GM12801 (cell line): Measurements from ENCODE around the gene MRAP2.

Source experiments
- TF ChIP-seq, protein P1 (sequence below): IDR thresholded peaks from one replicate; pipeline ENCODE4 v1.5.1; 2011; ENCODE audit warnings: control low read depth; ENCODE audit not compliant: insufficient read length; ENCODE audit errors: extremely low read depth

MRAP2 gene

DNA sequence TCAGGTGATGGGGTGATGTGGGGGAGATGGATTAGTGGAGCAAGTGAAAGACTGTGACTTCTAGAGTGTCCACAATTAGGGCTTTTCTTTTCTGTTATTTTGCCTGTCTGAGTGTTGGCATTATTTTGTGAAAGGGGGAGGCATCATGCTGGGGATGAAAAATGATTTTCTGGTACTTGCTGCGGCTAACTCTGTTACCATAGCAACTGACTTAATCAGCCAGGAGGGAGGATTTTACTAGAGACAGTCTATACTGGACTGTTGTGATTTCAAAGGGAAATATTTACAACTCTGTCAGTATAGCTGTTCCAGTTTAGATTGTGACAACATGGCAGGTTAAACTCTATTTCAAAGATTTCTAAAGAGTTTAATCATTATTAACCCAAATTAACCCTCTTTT is 30.4 kb upstream of the MRAP2 start:
- TF ChIP-seq, protein P1, sequence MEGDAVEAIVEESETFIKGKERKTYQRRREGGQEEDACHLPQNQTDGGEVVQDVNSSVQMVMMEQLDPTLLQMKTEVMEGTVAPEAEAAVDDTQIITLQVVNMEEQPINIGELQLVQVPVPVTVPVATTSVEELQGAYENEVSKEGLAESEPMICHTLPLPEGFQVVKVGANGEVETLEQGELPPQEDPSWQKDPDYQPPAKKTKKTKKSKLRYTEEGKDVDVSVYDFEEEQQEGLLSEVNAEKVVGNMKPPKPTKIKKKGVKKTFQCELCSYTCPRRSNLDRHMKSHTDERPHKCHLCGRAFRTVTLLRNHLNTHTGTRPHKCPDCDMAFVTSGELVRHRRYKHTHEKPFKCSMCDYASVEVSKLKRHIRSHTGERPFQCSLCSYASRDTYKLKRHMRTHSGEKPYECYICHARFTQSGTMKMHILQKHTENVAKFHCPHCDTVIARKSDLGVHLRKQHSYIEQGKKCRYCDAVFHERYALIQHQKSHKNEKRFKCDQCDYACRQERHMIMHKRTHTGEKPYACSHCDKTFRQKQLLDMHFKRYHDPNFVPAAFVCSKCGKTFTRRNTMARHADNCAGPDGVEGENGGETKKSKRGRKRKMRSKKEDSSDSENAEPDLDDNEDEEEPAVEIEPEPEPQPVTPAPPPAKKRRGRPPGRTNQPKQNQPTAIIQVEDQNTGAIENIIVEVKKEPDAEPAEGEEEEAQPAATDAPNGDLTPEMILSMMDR: no peak

DNA sequence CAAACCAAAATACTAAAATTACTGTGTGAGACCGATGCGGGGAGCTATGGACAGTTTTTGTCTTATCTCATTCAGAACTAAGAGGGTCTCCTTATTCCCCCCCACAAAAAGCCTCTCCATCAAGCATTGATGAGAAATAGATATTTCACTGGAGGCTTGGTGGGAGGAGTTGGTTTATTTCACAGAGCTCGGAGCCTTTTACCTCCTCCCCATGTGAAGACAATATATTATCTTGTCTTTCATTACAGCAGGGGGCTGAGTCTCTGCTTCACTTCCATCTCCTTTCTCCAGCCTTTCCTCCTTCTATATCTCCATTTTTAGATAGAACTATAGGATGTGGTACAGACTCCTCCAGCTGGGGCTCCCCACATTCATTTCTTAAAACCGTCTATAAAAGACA is 29.9 kb upstream of the MRAP2 start:
- TF ChIP-seq, protein P1: no peak

DNA sequence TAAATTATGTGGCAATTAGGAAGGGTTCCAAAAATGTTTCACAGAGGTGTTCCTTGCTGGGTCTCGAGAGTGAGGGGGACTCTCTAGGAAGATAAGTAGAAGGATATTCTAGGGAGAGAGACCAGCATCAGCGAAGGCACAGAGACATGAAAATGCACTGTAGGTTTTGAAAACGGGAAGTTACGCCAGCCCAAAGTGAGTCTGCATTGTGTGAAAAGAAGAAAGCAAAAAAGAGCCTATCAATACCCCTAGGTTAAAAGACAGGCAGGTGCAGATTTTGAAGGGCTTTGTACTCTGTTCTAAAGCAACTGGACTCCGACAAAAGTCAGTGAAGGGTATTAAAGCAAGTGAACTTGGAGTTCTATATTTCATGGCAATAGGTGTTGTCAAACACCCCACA is 25.7 kb upstream of the MRAP2 start:
- TF ChIP-seq, protein P1: no peak

DNA sequence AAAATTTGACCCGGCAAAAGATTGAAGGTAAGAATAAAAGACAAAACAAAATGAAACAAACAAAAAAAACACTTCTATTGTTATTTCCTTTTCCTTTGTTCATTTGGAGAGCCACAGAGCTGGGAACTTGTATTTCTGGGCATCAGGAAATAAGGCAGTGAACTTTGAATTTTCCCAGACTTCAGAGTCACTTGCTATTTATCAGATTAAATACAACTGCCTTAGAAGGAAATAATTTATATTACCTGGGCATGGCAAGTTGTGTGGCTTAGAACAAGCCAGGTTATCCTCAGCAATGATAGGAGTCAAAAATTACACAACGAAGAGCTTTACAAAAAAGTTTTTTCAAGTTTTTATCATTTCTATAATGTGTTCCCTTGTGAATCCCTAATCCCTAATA is 20.2 kb upstream of the MRAP2 start:
- TF ChIP-seq, protein P1: no peak

DNA sequence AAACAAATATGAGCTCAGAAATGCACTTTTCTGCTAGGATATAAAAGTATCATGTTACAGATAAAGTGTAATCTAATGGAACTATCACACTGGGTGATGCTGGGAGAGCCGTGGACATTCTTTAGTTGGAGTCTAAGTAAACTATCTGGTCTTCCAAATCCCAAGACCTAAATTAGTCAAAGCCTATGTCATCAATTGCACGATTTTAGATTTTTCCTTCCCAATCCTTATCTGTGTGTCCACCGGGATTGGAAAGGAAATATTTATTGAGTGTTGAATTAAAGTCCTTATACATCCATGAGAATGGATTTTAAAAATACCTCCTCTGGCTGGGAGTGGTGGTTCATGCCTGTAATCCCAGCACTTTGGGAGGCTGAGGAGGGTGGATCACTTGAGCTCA is 19.6 kb upstream of the MRAP2 start:
- TF ChIP-seq, protein P1: no peak

DNA sequence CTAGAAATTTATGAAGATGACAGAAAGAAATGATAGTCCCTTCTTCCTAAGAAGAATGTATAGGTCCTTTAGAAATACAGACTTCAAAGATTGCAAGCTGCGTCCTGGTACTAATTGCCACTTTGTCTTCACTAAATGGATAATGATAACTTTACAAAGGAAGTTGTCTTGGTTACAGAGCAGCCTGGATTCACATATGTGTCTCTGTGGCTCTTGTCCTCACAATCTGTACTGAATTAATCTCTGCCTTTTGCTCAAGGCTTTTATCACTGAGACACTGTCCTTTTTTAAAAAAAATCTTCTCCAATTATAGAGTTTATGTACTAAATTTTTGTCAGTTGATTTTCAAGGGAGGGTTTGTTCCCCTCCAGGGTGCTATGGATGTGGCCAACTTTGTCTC is 17.5 kb upstream of the MRAP2 start:
- TF ChIP-seq, protein P1: no peak

DNA sequence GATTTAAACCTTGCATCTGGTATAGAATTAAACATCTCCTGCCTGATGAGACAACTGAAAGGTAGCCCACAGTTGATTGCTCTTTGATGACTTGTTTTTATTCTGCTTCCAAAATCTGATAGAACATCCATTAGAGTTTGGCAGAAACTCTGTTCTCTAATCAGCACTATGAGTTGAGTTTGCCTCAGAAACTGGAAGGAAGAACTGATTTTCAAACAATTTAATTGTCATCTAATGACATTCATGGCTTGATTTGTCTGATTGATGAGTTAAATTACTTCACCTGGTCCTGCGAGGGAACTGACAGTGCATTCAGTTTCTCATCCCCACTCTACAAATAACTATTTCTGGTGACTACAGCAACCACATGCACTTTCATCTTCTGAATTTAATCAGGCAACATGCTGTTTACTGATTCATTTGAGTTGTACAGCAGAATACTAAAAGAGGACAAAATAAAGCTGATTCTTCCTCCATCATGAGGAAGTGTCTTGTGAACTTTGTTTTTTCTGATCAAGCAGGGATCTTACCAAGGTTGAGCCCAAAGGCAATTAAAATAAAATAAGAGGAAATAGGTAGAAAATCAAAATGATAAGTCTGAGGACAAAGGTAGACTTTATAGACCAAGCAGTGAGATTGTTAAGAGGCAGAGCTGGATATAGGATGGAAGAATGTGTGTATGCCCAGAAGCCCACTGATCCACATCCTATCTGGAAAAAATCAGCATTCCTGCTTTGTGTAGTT is 15.7 kb upstream of the MRAP2 start:
- TF ChIP-seq, protein P1: no peak
